ENCODE data around the gene CHDH.

Gene CHDH

GRCh38 chr3:53824795-53825194, 21.4 kb downstream of the CHDH start:
- DNase-seq (ENCODE audit: low read depth in 3 of 3) = no peak

GRCh38 chr3:53823956-53824657, 22.1 kb downstream of the CHDH start:
- DNase-seq (ENCODE audit: low read depth in 3 of 3) = no peak

- no peak for DNase-seq (ENCODE audit: low read depth in 3 of 3)
Observed at GRCh38 chr3:53823026-53823955, 22.9 kb downstream of the CHDH start.

- no peak for DNase-seq (ENCODE audit: low read depth in 3 of 3)
Observed at GRCh38 chr3:53822331-53822741, 23.9 kb downstream of the CHDH start.

GRCh38 chr3:53821631-53822121, 24.5 kb downstream of the CHDH start:
- no peak for DNase-seq (ENCODE audit: low read depth in 3 of 3)

GRCh38 chr3:53820756-53821580, 25.3 kb downstream of the CHDH start:
- no peak for DNase-seq (ENCODE audit: low read depth in 3 of 3)

GRCh38 chr3:53820084-53820483, 26.1 kb downstream of the CHDH start:
- DNase-seq (ENCODE audit: low read depth in 3 of 3) = no peak

- DNase-seq (ENCODE audit: low read depth in 3 of 3) = no peak
Observed at GRCh38 chr3:53819163-53819868, 26.9 kb downstream of the CHDH start.

GRCh38 chr3:53818221-53819162, 27.7 kb downstream of the CHDH start:
- DNase-seq (ENCODE audit: low read depth in 3 of 3) = no peak

GRCh38 chr3:53817809-53818208, 28.4 kb downstream of the CHDH start:
- no peak for DNase-seq (ENCODE audit: low read depth in 3 of 3)

GRCh38 chr3:53817211-53817610, 29.0 kb downstream of the CHDH start:
- no peak for DNase-seq (ENCODE audit: low read depth in 3 of 3)

- no peak for DNase-seq (ENCODE audit: low read depth in 3 of 3)
Observed at GRCh38 chr3:53816425-53816824, 29.8 kb downstream of the CHDH start.

- DNase-seq (ENCODE audit: low read depth in 3 of 3) = no peak
Observed at GRCh38 chr3:53815651-53816050, 30.6 kb downstream of the CHDH start.

GRCh38 chr3:53815067-53815466, 31.2 kb downstream of the CHDH start:
- DNase-seq (ENCODE audit: low read depth in 3 of 3) = no peak

- DNase-seq (ENCODE audit: low read depth in 3 of 3) = no peak
Observed at GRCh38 chr3:53813876-53814275, 32.3 kb downstream of the CHDH start.

- no peak for DNase-seq (ENCODE audit: low read depth in 3 of 3)
Observed at GRCh38 chr3:53813229-53813628, 33.0 kb downstream of the CHDH start.

- DNase-seq (ENCODE audit: low read depth in 3 of 3) = no peak
Observed at GRCh38 chr3:53812434-53812833, 33.8 kb downstream of the CHDH start.

- DNase-seq (ENCODE audit: low read depth in 3 of 3) = no peak
Observed at GRCh38 chr3:53811143-53811927, 34.9 kb downstream of the CHDH start.

- no peak for DNase-seq (ENCODE audit: low read depth in 3 of 3)
Observed at GRCh38 chr3:53809764-53810400, 36.3 kb downstream of the CHDH start.
